Measurements from ENCODE around the gene OAT. TPM values are rescaled to one million over a fixed set of nuclear protein-coding genes. Genes with fewer than 3 reads are reported as not detected.

The OAT gene
- total and polyA plus RNA-seq, 12 donors = 15.1 to 46.9 (median 31.5) TPM

- peaks cover 3 to 63% (median 54%) of the 10 kb centered on the region in 7 donors for H3K27me3 ChIP-seq
- ATAC-seq (no peak), DNase-seq (no peak)
- no peak for TF ChIP-seq CTCF (IDR thresholded peaks at IDR 0.05)
- H3K4me1 ChIP-seq = no peaks in the 10 kb centered on the region
- WGBS, 2 donors = 71 to 72% methylated on average over 7 of the region's 7 CpGs
- no peaks in the 10 kb centered on the region for H3K36me3 ChIP-seq
- H3K27ac ChIP-seq = no peak overlapping the region
- H3K9me3 ChIP-seq = no peaks in the 10 kb centered on the region
- intact Hi-C loops (cut with DNase I) = no loop called here
- no peak overlapping the region for H3K4me3 ChIP-seq
These were observed 36.7 kb upstream of the OAT start for GRCh38 chr10:124455441-124455840.

DNA sequence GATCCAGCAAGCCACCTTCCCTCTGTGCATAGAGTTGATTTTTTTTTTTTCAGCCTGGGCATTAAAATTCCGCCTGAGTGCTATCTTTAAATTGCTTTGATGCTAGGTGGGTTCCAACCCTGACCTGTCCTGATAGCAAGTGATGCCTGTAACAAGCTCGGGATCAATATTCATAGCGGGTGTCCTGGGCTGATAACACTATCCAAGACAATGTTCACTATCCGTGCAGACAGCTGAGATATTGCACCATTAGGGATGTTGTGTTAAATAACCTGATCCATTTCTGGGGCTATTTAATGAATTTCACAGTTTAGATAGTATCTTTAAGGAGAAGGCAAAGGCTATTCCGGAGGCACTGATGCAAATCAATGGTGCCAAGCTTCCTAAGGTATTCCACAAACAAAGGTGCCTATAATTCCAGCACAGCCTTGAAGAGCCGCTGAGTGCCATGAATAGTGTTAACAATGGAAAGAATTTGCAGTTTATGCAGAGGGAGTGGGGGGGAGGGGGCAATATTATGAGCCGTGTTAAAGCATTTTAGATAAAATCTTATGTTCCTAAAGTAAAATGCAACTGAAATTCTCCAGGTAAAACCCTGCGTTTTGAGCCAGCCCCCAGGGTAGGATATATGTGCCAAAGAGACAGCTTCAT lies 35.4 kb upstream of the OAT start:
- TF ChIP-seq CTCF (IDR thresholded peaks at IDR 0.05) = no peak
- intact Hi-C loops (cut with DNase I) = no loop called here
- 13 to 14% methylated on average over 8 of the region's 8 CpGs for WGBS, 2 donors

DNA sequence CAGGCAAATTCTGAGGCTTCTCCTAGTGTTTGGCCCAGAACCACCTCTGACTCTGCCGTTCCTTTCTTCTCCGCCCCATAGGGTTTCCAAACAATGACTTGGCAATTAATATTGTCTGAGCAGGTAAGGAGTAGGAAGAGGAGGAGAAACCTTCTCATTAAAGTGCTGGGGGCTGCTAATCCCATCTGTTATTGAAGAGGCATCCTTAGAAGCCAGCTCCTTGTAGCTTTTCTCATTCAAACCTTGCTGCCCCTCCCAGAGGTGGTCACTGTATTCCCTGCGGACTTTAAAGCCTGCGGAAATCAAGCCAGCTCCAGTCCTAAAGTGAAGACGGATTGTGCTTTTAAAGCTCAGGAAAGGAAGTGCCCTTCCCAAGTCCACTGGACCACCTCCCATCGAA lies 32.6 kb upstream of the OAT start:
- no peaks in the 10 kb centered on the region for H3K9me3 ChIP-seq
- intact Hi-C loops (cut with DNase I) = no loop called here
- H3K4me3 ChIP-seq = no peak overlapping the region
- ATAC-seq = no peak
- 26 to 28% methylated on average over 6 of the region's 6 CpGs for WGBS, 2 donors
- H3K27me3 ChIP-seq = peaks cover 22 to 100% (median 94%) of the 10 kb centered on the region in 7 donors
- H3K27ac ChIP-seq = no peak overlapping the region
- no peak for TF ChIP-seq CTCF (IDR thresholded peaks at IDR 0.05)
- H3K4me1 ChIP-seq = peaks cover 0 to 26% (median 18%) of the 10 kb centered on the region in 9 donors
- no peak for DNase-seq
- no peaks in the 10 kb centered on the region for H3K36me3 ChIP-seq

More for the DNA sequence above, 35.4 kb upstream of the OAT start:
- Histone ChIP-seq H3K4me1 (peaks cover 0 to 13% (median 7%) of the 10 kb centered on the region in 9 donors), H3K36me3 (no peaks in the 10 kb centered on the region), H3K9me3 (no peaks in the 10 kb centered on the region), H3K27me3 (peaks cover 4 to 76% (median 67%) of the 10 kb centered on the region in 7 donors), H3K4me3 (no peak overlapping the region), H3K27ac (no peak overlapping the region)
- ATAC-seq (no peak), DNase-seq (no peak)

- TF ChIP-seq CTCF (IDR thresholded peaks at IDR 0.05) = no peak
- DNase-seq = no peak
- no peak overlapping the region for H3K27ac ChIP-seq
- intact Hi-C loops (cut with DNase I) = no loop called here
- WGBS, 2 donors = 10 to 17% methylated on average over 5 of the region's 5 CpGs
- no peaks in the 10 kb centered on the region for H3K9me3 ChIP-seq
- H3K4me3 ChIP-seq = no peak overlapping the region
- no peak for ATAC-seq
- H3K36me3 ChIP-seq = no peaks in the 10 kb centered on the region
- peaks cover 22 to 100% (median 97%) of the 10 kb centered on the region in 7 donors for H3K27me3 ChIP-seq
- H3K4me1 ChIP-seq = peaks cover 0 to 26% (median 18%) of the 10 kb centered on the region in 9 donors
These were observed 32.0 kb upstream of the OAT start for GRCh38 chr10:124450783-124451057.

Data from heart right ventricle (tissue), 16 donors.